EL (cell line): ENCODE measurements around the gene ANKRD16.
A peak's percentile ranks its signal among the peaks of the same experiment; 100 is the strongest.
"Not testable (repeated sequence)": the region's sequence is repeated elsewhere in the genome, so short reads cannot be mapped to it uniquely, and the experiment has no call there.

Experiments
- DNase-seq: peaks from one replicate; pipeline ENCODE4 v3.0.0-alpha.2; 2016

Gene ANKRD16

DNA sequence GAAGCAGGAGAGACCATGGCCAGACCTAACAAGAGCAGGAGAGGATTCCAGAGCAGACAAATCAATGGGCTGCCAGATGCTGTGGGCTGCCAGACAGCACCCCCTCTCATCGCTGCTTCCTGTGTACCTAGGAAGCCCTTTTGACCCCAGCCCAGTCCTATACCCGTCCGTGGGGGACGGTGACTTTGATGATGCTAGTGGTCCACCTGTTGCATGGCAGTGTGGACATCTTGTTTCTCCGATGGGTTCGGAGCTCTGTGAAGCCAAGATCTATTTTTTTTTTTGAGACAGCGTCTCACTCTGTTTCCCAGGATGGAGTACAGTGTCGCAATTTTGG, 58.3 kb downstream of the ANKRD16 start:
- no peak for DNase-seq

DNA sequence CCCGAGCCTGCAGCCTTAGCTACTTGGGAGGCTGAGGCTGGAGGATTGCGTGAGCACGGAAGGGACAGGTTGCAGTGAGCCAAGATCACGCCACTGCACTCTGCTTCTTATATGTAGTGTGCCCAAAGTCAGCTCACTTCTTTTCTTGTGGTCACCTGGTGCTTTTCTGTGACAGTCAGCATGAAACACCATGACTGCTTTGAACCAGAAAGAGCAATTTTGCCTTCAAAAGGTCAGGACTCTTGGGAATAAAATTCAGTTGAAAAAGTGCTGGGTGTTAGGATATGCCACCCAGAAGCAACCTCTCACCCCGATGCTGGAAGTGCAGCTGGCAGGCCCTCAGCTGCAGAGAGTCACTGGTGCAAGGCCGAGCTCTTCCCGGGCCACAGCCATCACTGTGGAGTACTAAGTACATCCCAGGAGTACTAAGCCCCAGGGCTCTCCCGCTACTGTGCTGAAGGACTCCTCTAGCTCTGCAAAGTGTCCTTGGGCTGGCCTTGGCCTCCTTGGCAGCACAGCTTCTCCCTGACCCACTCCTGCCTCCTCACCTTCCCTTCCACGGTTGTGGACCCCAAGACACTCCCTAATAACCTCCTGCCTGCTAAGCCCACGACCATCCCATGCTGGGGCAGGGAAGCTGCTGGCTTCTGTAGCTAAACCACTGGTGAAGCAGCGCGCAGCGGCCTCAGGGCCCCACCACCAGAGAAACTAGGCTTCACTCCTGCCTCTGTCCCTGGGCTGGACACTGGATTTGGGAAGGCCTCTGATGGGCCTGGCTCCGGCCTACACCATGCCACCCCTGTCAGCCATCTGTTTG, 58.9 kb downstream of the ANKRD16 start:
- DNase-seq: no peak

DNA sequence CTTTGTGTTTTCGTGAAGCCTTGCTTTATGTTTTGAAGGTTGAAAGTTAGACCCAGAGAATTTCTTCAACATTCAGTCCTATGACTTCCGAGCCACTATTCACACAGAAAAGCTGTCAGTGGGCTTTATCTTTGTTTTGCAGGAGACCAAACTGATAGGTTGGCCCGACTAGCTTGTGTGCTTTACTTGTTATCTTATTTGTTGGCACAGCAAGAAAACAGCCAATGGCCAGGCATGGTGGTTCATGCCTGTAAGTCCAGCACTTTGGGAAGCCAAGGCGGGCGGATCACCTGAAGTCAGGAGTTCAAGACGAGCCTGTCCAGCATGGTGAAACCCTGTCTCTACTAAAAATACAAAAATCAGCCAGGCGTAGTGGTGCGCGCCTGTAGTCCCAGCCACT, 60.4 kb downstream of the ANKRD16 start:
- DNase-seq: no peak

DNA sequence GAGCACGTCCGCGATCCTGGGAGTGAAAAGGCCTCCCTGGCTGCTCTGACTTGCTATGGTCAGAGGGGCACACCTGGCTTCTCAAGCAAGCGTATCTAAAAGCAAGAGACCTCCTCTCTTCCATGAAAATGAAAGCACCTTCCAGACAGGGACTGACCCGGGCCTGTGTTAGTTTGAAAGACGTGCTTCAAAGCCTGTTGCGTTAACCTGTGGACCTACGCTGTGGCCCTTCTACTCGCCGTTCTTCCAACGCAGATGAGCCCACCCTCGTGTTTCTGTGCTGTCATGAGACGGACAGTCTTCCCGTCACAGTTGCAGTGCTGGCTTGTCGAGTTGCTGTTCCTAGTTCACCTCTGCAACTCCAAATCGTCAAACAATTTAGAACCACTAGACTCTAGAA, 61.0 kb downstream of the ANKRD16 start:
- DNase-seq: no peak

DNA sequence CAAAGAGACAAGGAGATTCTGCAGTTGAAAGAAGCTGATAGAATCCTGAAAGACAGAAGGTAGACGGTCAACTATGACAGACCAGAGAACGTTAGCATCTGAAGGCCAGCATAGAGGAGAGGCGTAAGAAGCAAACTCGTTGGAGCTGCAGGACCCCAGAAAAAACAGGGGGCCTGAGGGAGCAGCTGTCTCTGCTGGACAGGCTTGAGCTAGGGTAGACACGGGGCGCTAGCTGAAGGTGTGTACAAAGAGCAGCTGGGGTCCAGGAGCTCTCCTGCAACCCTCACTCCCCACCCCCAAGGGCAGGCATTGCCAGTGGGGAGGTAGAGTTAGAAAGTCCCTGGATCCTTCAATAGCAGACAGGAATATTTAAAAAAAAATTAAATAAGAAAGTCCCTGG, 61.9 kb downstream of the ANKRD16 start:
- no peak for DNase-seq

DNA sequence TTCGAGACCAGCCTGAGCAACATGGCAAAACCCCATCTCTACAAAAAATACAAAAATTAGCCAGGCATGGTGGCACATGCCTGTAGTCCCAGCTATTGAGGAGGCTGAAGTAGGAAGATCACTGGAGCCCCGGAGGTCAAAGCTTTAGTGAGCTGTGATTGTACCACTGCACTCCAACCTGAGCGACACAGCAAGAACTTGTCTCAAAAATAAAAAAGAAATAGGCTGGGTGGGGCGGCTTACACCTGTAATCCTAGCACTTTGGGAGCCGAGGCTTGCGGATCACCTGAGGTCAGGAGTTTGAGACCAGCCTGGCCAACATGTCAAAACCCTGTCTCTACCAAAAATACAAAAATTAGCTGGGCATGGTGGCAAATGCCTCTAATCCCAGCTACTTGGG, 63.2 kb downstream of the ANKRD16 start:
- DNase-seq: not testable (repeated sequence)

DNA sequence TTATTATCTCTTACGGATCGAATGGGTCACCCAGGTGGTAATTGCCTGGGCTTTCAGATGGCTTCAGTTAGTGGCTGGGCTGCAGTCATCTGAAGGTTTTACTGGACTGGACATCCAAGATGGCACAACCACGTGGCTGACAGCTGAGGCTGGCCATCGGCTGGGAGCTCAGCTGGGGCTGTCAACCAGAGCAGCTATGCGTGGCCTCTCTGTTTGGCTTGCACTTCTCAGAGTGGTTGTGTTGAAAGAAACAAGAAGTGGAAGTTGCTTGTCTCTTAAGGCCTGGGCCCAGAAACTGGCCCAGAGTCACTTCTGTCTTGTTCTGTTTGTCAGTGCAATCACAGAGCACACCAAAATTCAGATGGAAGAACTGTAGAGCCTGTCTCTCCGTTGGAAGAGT, 70.8 kb downstream of the ANKRD16 start:
- DNase-seq: no peak

DNA sequence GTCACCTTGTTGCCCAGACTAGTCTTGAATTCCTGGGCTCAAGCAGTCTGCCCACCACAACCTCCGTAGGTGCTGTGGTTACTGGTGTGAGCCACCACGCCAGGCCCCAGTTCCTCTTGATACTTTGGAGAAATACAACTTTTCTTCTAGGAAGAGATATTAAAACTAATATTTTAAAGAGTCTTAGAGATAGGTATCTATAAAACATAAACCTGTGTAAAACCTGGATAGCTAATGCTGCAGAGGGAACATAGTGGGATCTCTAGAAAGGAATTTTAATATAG, 71.7 kb downstream of the ANKRD16 start:
- DNase-seq: no peak

DNA sequence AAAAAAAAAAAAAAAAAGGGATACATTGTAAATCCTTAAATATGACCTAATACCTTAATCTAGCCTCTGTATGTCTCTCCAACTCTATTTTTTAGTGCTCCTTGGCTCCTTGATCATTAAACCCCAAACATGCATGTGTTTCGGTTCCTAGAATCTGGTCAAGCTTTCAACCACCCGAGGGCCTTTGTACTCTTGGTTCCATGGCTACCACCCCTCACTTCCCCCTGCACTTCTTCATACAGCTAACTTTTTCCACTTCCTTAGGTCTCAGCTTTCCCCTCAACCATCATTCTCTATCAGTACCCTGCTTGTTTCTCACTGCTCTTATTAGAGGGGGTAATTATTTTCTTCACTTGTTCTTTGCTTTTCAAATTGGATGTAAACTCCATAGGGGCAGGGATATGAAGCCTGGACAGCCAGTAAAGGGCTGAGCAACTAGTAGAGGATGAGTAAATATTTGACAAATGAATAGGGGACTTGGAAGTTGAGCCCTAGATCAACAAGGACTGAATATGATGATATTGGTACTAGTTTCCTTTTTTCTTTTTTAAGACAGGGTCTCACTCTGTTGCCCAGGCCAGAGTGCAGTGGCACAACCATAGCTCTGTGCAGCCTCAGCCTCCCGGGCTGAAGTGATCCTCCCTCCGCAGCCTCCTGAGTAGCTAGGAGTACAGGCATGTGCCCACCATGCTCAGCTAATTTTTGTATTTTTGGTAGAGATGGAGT, 72.2 kb downstream of the ANKRD16 start:
- DNase-seq: no peak

DNA sequence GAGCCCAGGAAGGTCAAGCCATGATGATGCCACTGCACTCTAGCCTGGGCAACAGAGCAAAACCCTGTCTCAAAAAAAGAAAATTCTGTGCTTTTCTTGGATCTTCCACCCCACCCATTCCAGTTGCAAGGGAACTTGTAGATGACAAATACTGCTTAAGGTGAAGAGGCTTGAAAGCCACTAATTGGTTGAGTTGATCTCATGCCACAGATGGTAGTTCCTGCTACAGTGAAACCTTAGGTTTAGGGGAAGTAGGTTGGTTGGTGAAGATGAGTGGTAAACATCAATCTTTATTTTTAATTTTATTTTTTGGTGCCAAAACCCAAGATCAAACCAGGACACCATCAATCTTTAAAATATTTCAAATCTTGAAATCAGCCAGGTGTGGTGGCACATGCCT, 73.5 kb downstream of the ANKRD16 start:
- DNase-seq: no peak

DNA sequence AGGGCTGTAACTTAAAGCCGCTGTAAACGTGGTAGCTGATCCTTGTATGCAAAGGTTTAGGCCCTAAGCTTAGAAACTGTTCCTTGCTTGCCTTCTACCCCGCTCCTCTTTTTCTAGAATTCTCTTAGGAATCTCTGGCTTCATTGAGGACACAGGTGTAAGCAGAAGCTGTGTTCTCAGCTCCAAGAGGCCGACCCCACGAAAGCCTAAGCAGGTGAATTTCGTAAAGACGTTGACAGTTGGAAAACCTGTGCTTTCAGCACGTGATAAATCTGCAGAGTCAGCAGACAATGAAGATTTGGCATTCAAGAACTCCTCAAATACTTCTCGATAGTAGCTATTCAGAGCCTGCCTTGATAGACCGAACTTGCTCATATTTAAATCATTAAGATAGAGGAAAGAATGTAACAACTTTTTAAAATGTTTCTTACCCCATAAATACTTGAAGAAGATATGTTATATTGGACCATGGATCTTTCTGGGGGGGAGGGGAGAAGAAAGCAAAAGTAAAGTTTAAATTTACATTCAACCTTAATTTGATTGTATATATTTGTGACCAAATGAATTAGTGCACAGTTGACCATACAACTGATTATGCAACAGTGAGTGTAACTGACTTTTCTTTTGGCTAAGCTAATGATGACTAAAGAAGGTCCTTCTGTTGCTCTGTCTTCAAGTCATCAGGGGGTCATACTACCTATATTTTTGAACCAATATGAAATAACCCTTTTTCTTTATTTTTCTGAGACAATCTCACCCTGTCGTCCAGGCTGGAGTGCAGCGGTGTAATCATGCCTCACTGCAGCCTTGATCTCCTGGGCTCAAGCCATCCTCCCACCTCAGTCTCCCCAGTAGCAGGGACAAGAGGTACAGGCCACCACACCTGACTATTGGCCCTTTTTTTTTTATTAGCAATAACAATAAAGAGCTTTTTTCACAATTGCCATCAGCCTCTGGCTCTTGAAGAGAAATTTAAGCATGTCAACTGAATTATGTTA, 75.3 kb downstream of the ANKRD16 start:
- peak; percentile 16 for DNase-seq

DNA sequence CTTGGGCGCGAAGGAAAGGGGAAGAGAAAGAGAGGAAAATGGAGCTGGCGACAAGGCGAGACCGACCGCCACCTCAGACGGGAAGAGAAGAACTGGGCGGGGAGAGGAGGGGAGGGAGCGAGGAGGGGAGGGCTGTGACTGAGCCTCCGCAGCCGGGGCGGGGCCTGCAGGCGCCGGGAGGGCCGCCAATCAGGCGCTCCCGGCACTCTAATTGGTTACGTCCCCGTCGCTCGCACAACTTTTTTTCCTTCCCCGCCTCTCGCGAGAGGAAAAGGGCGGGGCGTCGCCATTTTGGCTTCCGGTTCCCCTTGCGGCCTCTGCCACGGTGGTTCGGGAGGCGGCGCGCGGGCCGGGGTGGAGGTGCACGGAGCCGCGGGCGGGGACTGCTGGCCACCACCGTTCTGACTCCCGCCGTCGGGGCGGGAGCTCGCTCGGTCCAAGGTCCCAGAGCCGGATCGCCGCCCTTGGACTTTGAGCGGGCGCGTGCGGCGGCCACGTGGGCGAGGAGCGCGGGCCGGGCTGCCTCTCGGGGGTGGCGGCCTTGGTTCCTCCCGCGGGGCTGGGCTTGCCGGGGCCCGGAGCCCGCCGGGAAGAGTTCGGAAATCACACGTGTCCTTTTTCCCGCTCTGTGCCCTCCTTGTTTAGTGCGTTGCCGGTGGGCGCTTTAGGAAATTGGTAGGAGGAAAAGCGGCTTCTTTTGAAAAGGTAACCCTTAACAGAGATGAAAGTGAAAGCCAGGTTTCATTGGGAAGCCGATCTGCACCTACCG, 76.2 kb downstream of the ANKRD16 start, which contains the start of gene GDI2:
Gene GDI2 (minus strand): TSS at position 94 of the 769 bp plus-strand sequence. CDS start 176 bp downstream, outside the sequence.
- peak; percentile 97 for DNase-seq

DNA sequence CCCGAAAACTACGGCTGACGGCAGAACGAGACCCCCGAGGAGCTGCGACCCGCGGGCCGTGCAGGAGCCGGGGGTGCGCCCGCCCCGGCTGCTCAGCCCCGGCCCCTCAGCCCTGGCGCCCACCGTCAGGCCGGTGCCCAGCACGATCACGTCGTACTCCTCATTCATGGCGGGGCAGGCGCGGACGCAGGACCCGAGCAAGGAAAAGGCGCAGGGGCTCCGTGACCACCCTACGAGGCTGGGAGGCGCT, 76.7 kb downstream of the ANKRD16 start:
- no peak for DNase-seq

DNA sequence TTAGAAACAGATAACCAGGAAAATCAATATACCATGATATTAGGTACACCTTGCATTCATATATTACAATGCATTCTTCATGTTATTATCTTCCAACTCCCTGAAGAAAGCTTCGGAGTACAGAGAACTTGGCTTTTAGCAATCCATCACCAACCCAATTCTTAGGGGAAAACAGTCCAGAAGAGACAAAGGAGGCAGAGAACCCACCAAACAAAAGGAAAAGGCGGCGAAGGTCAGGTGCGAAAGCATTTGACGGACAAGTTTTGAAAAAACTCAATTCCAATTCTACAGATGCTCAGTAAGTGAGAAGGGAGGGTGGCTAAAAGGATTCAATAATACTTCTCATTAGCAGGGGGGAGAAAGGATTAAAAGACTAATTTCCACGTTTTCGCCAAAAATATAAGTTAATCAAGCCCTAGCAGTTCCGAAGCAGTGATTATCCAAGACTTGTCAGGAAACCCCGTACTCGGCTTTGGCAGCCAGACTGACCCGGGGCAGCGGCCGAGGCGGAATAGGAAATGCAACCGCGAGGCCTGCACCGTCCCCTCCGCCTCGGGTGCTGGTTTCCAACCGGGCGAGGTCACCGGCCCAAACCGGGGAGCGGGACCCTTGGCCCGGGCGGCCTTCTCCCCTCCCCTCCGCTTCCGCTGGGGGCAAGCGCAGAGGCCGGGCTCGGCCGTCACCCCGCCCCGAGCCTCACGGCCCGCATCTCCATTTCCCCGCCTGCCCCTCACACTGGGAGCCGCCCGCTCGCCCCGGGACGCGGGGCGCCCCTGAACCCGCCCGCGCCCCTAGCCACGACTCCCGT, 77.2 kb downstream of the ANKRD16 start:
- peak; percentile 35 for DNase-seq
